OCI-LY7 (cell line): ENCODE data around the gene FGFRL1. TPM values are rescaled to one million over a fixed set of nuclear protein-coding genes. Genes with fewer than 3 reads are reported as not detected.

Experiments used
- BruUV-seq: library from RNA; stranded (reverse); fragments of 400-500 nt; replicated peaks from 2 replicates; lab custom pipeline; 2021; lab: Mats Ljungman, UMichigan
- CTCF ChIA-PET: fragments of 300-600 bp; sonication (Branson Sonifier 250); formaldehyde crosslinking; loops from one replicate; lab custom pipeline; 2022; ENCODE audit warnings: antibody characterized with exemption; ENCODE audit not compliant: unreplicated experiment; lab: Charles Lee
- POLR2A ChIA-PET: fragments of 300-600 bp; sonication (Branson Sonifier 250); formaldehyde crosslinking; loops from one replicate; lab custom pipeline; 2022; ENCODE audit warnings: antibody characterized with exemption; lab: Charles Lee
- DNase-seq: peaks from one replicate; pipeline ENCODE4 v3.0.0-alpha.2; 2015; ENCODE audit warnings: low spot score
- H2AFZ ChIP-seq: fragments of 200-600 bp; sonication (generic), shearing (Covaris generic); 2 replicates; pipeline ENCODE4 v1.6.1; 2014; ENCODE audit warnings: mild to moderate bottlenecking, antibody characterized with exemption, low read length, moderate library complexity
- H3K27ac ChIP-seq: fragments of 200-600 bp; sonication (generic); 2 replicates; pipeline ENCODE4 v1.5.1; 2014; ENCODE audit warnings: mixed run types, low read depth, mild to moderate bottlenecking, moderate library complexity, low read length, inconsistent platforms; ENCODE audit not compliant: poor library complexity, severe bottlenecking
- H3K36me3 ChIP-seq: fragments of 200-600 bp; sonication (generic); 2 replicates; pipeline ENCODE4 v1.6.1; 2014; ENCODE audit warnings: mild to moderate bottlenecking, antibody characterized with exemption, low read length, moderate library complexity, mixed read lengths; ENCODE audit not compliant: insufficient read depth
- H3K4me1 ChIP-seq: fragments of 200-600 bp; sonication (generic); 2 replicates; pipeline ENCODE4 v1.5.1; 2014; ENCODE audit warnings: mild to moderate bottlenecking, low read length; ENCODE audit not compliant: insufficient read depth, poor library complexity, severe bottlenecking
- H3K4me2 ChIP-seq: fragments of 200-600 bp; sonication (generic); 2 replicates; pipeline ENCODE4 v1.6.1; 2014; ENCODE audit warnings: mild to moderate bottlenecking, low read length
- H3K4me3 ChIP-seq: fragments of 200-600 bp; sonication (generic); 2 replicates; pipeline ENCODE4 v1.5.1; 2014; ENCODE audit warnings: mild to moderate bottlenecking, low read depth, low read length; ENCODE audit not compliant: poor library complexity, severe bottlenecking
- H3K79me2 ChIP-seq: fragments of 200-600 bp; sonication (generic); 2 replicates; pipeline ENCODE4 v1.6.1; 2016; ENCODE audit warnings: low read depth, mild to moderate bottlenecking, low read length, moderate library complexity, mixed read lengths; ENCODE audit not compliant: insufficient read depth
- H3K9me2 ChIP-seq: fragments of 200-600 bp; sonication (generic); 2 replicates; pipeline ENCODE4 v1.6.1; 2016; ENCODE audit warnings: mild to moderate bottlenecking, low read length, mixed read lengths; ENCODE audit not compliant: insufficient read depth
- H3K9me3 ChIP-seq: fragments of 200-600 bp; sonication (generic); 2 replicates; pipeline ENCODE4 v1.6.1; 2014; ENCODE audit warnings: mild to moderate bottlenecking, mixed run types, low read length, mixed read lengths
- H4K20me1 ChIP-seq: fragments of 200-600 bp; sonication (generic); 2 replicates; pipeline ENCODE4 v1.6.1; 2014; ENCODE audit warnings: mild to moderate bottlenecking, antibody characterized with exemption, low read length, moderate library complexity, mixed read lengths; ENCODE audit not compliant: insufficient read depth
- CTCF ChIP-seq: fragments of 200-600 bp; sonication (generic); conservative IDR thresholded peaks from 2 replicates; pipeline ENCODE4 v1.5.1; 2014; ENCODE audit warnings: mild to moderate bottlenecking, antibody characterized with exemption, low read length, moderate library complexity, mixed read lengths
- EZH2phosphoT487 ChIP-seq: fragments of 200-600 bp; sonication (generic); IDR thresholded peaks from 2 replicates; pipeline ENCODE4 v1.6.1; 2018; ENCODE audit warnings: low read depth, borderline replicate concordance, mild to moderate bottlenecking, mixed run types, antibody characterized with exemption, low read length, moderate library complexity, mixed read lengths
- intact Hi-C: fragments of 100-400 bp; cut with micrococcal nuclease; formaldehyde crosslinking; loops from one replicate; pipeline ENCODE4 v1.10.0; 2022; ENCODE audit not compliant: unreplicated experiment
- total RNA-seq, 2 experiments: library from RNA; depleted of rRNA in 1 of 2; stranded (reverse); fragments of >200 nt in 1 of 2; shearing (Covaris generic) in 1 of 2; gene quantifications; 2 replicates each; pipeline ENCODE4 v1.2.3, GENCODE V29; 2014 to 2022

The FGFRL1 gene
- total RNA-seq, 2 experiments from 2014 or later: 1.4 to 2.7 TPM

- Histone ChIP-seq H3K4me3 (no peak overlapping the region), H3K9me3 (no peaks in the 10 kb centered on the region), H3K4me2 (no peak overlapping the region), H2AFZ (no peak overlapping the region), H4K20me1 (no peaks in the 10 kb centered on the region), H3K79me2 (no peaks in the 10 kb centered on the region), H3K27ac (no peak overlapping the region), H3K4me1 (peaks cover 5% of the 10 kb centered on the region), H3K9me2 (no peaks in the 10 kb centered on the region), H3K36me3 (no peaks in the 10 kb centered on the region)
- intact Hi-C loops: no loop called here
- BruUV-seq: no TSS peak
- no peak for DNase-seq
- TF ChIP-seq EZH2phosphoT487 (no peak), CTCF (no peak)
- ChIA-PET CTCF (no interaction called here), POLR2A (no interaction called here)
These were observed 19.9 kb downstream of the FGFRL1 start for GRCh38 chr4:1031346-1031745.

GRCh38 chr4:1031956-1032795 is 20.8 kb downstream of the FGFRL1 start:
- Histone ChIP-seq H2AFZ (no peak overlapping the region), H3K9me2 (no peaks in the 10 kb centered on the region), H3K9me3 (no peaks in the 10 kb centered on the region), H3K4me3 (no peak overlapping the region), H3K27ac (no peak overlapping the region), H3K36me3 (no peaks in the 10 kb centered on the region), H3K79me2 (no peaks in the 10 kb centered on the region), H3K4me1 (no peaks in the 10 kb centered on the region), H4K20me1 (no peaks in the 10 kb centered on the region), H3K4me2 (no peak overlapping the region)
- CTCF ChIA-PET: no interaction called here
- intact Hi-C loops: no loop called here
- POLR2A ChIA-PET: no interaction called here
- TF ChIP-seq EZH2phosphoT487 (no peak), CTCF (0 out of 2 replicates have a peak, but pooled peaks have one; percentile 27)
- BruUV-seq: no TSS peak
- DNase-seq: no peak

- Histone ChIP-seq H3K27ac (no peak overlapping the region), H4K20me1 (no peaks in the 10 kb centered on the region), H3K4me1 (no peaks in the 10 kb centered on the region), H3K9me3 (no peaks in the 10 kb centered on the region), H3K9me2 (no peaks in the 10 kb centered on the region), H3K4me3 (no peak overlapping the region), H2AFZ (no peak overlapping the region), H3K4me2 (no peak overlapping the region), H3K79me2 (no peaks in the 10 kb centered on the region), H3K36me3 (no peaks in the 10 kb centered on the region)
- intact Hi-C loops: no loop called here
- BruUV-seq: no TSS peak
- no peak for DNase-seq
- ChIA-PET CTCF (no interaction called here), POLR2A (no interaction called here)
- TF ChIP-seq CTCF (no peak), EZH2phosphoT487 (no peak)
These were observed 21.4 kb downstream of the FGFRL1 start for GRCh38 chr4:1032861-1033260.
